K562 (cell line): ENCODE measurements around the gene RFC5. TPM values are rescaled to one million over a fixed set of nuclear protein-coding genes. Genes with fewer than 3 reads are reported as not detected.
"Not testable (repeated sequence)": the region's sequence is repeated elsewhere in the genome, so short reads cannot be mapped to it uniquely, and the experiment has no call there.

Source experiments
- ATAC-seq: fragments of 200-7000 bp; cut with Tn5 transposase; 3 replicates; pipeline ENCODE4 v1.9.1; 2020; ENCODE audit warnings: moderate library complexity
- BruUV-seq: library from RNA; stranded (reverse); fragments of 400-500 nt; replicated peaks from 2 replicates; lab custom pipeline; 2021; lab: Mats Ljungman, UMichigan
- CTCF ChIA-PET: fragments of 300-600 bp; formaldehyde crosslinking; extraction: SDS; loops from one replicate; lab custom pipeline; 2021; ENCODE audit warnings: low intra/inter-chr PET ratio; lab: Yijun Ruan, JAX
- POLR2A ChIA-PET: fragments of 300-600, 350-650 bp; sonication (Branson Sonifier 250); formaldehyde crosslinking; extraction: SDS; loops from one replicate; lab custom pipeline; 2021; ENCODE audit warnings: antibody characterized with exemption, inconsistent platforms; lab: Yijun Ruan, JAX
- DNase-seq, 4 experiments: peaks; one replicate each; pipeline versions ENCODE4 v3.0.0 to v3.0.0-alpha.2; 2011 to 2018; ENCODE audit warnings: low spot score in 3 of 4, mixed read lengths in 3 of 4; ENCODE audit errors: extremely low read depth in 1 of 4
- FAIRE-seq: peaks from 2 replicates; lab custom pipeline; 2011; peaks lifted over from hg19 to GRCh38; lab: Jason Lieb, UNC
- H2AFZ ChIP-seq: 2 replicates; pipeline ENCODE4 v1.6.0; 2011; ENCODE audit warnings: low read depth, low read length, control low read depth, inconsistent platforms
- H3K27ac ChIP-seq: fragments of 200-600 bp; 3 replicates; pipeline ENCODE4 v1.8.0; 2011; ENCODE audit warnings: low read depth, mild to moderate bottlenecking, control low read depth, inconsistent platforms, low read length, moderate library complexity, mixed read lengths; ENCODE audit errors: extremely low read depth
- H3K27me3 ChIP-seq, 2 experiments: fragments of 300-600 bp in 1 of 2; 2 replicates in 1 of 2; 3 replicates in 1 of 2; pipeline versions ENCODE4 v1.6.0 to v1.8.0; 2011; ENCODE audit warnings: inconsistent platforms in 2 of 2, low read length in 2 of 2, mild to moderate bottlenecking in 1 of 2, mixed read lengths in 1 of 2, moderate library complexity in 1 of 2; ENCODE audit not compliant: control insufficient read depth in 2 of 2, insufficient read depth in 2 of 2
- H3K36me3 ChIP-seq: fragments of 300-600 bp; 3 replicates; pipeline ENCODE4 v1.8.0; 2011; ENCODE audit warnings: mild to moderate bottlenecking, low read length, inconsistent platforms; ENCODE audit not compliant: control insufficient read depth, insufficient read depth
- H3K4me1 ChIP-seq, 2 experiments: fragments of 200-600 bp in 1 of 2; replicated peaks in 1 of 2; 2 replicates in 1 of 2; 3 replicates in 1 of 2; pipeline versions ENCODE4 v1.5.1 to v1.8.0; 2011; ENCODE audit warnings: inconsistent platforms in 2 of 2, low read length in 2 of 2, mild to moderate bottlenecking in 1 of 2, mixed read lengths in 1 of 2, moderate library complexity in 1 of 2; ENCODE audit not compliant: control insufficient read depth in 2 of 2, insufficient read depth in 2 of 2
- H3K4me2 ChIP-seq: 2 replicates; pipeline ENCODE4 v1.6.1; 2011; ENCODE audit warnings: low read length, control low read depth, inconsistent platforms, mixed read lengths; ENCODE audit not compliant: insufficient read depth
- H3K4me3 ChIP-seq: fragments of 200-600 bp; sonication (generic), shearing (Covaris generic); 2 replicates; pipeline ENCODE4 v1.5.1; 2016; ENCODE audit warnings: control low read depth, inconsistent platforms
- H3K79me2 ChIP-seq: fragments of 200-600 bp; 3 replicates; pipeline ENCODE4 v1.8.0; 2011; ENCODE audit warnings: low read length, inconsistent platforms; ENCODE audit not compliant: control insufficient read depth, insufficient read depth
- H3K9ac ChIP-seq, 2 experiments: 2 replicates each; pipeline versions ENCODE4 v1.6.0 to v1.6.1; 2011; ENCODE audit warnings: low read depth in 2 of 2, low read length in 2 of 2, control low read depth in 1 of 2, inconsistent platforms in 1 of 2, mild to moderate bottlenecking in 1 of 2, mixed read lengths in 1 of 2; ENCODE audit not compliant: insufficient read depth in 1 of 2
- H3K9me1 ChIP-seq: one replicate; pipeline ENCODE4 v1.6.0; 2011; ENCODE audit warnings: inconsistent platforms, mild to moderate bottlenecking, low read length, moderate library complexity; ENCODE audit not compliant: control insufficient read depth, insufficient read depth
- H3K9me3 ChIP-seq: replicated peaks from 2 replicates; pipeline ENCODE4 v1.5.1; 2011; ENCODE audit warnings: low read depth, low read length, inconsistent platforms; ENCODE audit not compliant: control insufficient read depth, insufficient read depth
- H4K20me1 ChIP-seq: replicated peaks from 2 replicates; pipeline ENCODE4 v1.6.1; 2011; ENCODE audit warnings: low read length, inconsistent platforms, mixed read lengths; ENCODE audit not compliant: control insufficient read depth, insufficient read depth
- ARID1B ChIP-seq: fragments of 450-650 bp; IDR thresholded peaks from 2 replicates; pipeline ENCODE4 v1.6.1; 2016; ENCODE audit warnings: antibody characterized with exemption, mild to moderate bottlenecking, inconsistent platforms
- CBFA2T3 ChIP-seq: fragments of 450-650 bp; IDR thresholded peaks from 2 replicates; pipeline ENCODE4 v1.6.1; 2017
- CEBPB ChIP-seq: fragments of 450-650 bp; IDR thresholded peaks from 2 replicates; pipeline ENCODE4 v1.6.1; 2016; ENCODE audit warnings: missing genetic modification characterization, missing compliant biosample characterization
- DPF2 ChIP-seq: fragments of 450-650 bp; IDR thresholded peaks from 2 replicates; pipeline ENCODE4 v1.6.1; 2016
- FOXK2 ChIP-seq, 2 experiments: fragments of 450-650 bp; IDR thresholded peaks in 1 of 2; conservative IDR thresholded peaks in 1 of 2; 2 replicates each; pipeline ENCODE4 v1.6.1; 2016; ENCODE audit warnings: low read depth in 2 of 2, mild to moderate bottlenecking in 1 of 2
- GATA2 ChIP-seq: sonication (generic); formaldehyde crosslinking; IDR thresholded peaks from 2 replicates; pipeline ENCODE4 v1.4.0; 2020; ENCODE audit warnings: mild to moderate bottlenecking, missing genetic modification reagents
- HDAC1 ChIP-seq, 2 experiments: fragments of 450-650 bp; IDR thresholded peaks; 2 replicates each; pipeline ENCODE4 v1.6.1; 2016 to 2017; ENCODE audit warnings: inconsistent platforms in 1 of 2, mild to moderate bottlenecking in 1 of 2, moderate library complexity in 1 of 2
- JUND ChIP-seq, 2 experiments: IDR thresholded peaks; 2 replicates in 1 of 2; 3 replicates in 1 of 2; pipeline ENCODE4 v1.6.1; 2011; ENCODE audit warnings: borderline replicate concordance in 2 of 2, low read depth in 2 of 2, low read length in 2 of 2, improper control_type of control experiment in 1 of 2, missing biosample characterization in 1 of 2, missing genetic modification characterization in 1 of 2, missing genetic modification reagents in 1 of 2
- MLLT1 ChIP-seq, 2 experiments: fragments of 450-650 bp; IDR thresholded peaks; 2 replicates each; pipeline ENCODE4 v1.6.1; 2016
- NCOA1 ChIP-seq: fragments of 450-650 bp; IDR thresholded peaks from 2 replicates; pipeline ENCODE4 v1.6.1; 2016; ENCODE audit warnings: low read depth
- NCOR1 ChIP-seq: fragments of 450-650 bp; IDR thresholded peaks from 2 replicates; pipeline ENCODE4 v1.6.1; 2016; ENCODE audit warnings: mild to moderate bottlenecking, moderate library complexity
- PRDM10 ChIP-seq: fragments of 450-650 bp; IDR thresholded peaks from 2 replicates; pipeline ENCODE4 v1.6.1; 2018; ENCODE audit not compliant: partially characterized antibody
- SMARCA4 ChIP-seq: fragments of 450-650 bp; IDR thresholded peaks from 2 replicates; pipeline ENCODE4 v1.6.1; 2016
- SMARCC2 ChIP-seq: fragments of 450-650 bp; IDR thresholded peaks from 2 replicates; pipeline ENCODE4 v1.6.1; 2017; ENCODE audit warnings: antibody characterized with exemption, moderate library complexity, mild to moderate bottlenecking, low read depth
- SMARCE1 ChIP-seq: fragments of 450-650 bp; IDR thresholded peaks from 2 replicates; pipeline ENCODE4 v1.7.1; 2016; ENCODE audit warnings: mild to moderate bottlenecking
- SOX6 ChIP-seq: fragments of 450-650 bp; IDR thresholded peaks from 2 replicates; pipeline ENCODE4 v1.6.1; 2014; ENCODE audit warnings: mild to moderate bottlenecking
- TEAD4 ChIP-seq, 2 experiments: sonication (generic) in 1 of 2; formaldehyde crosslinking in 1 of 2; IDR thresholded peaks; 2 replicates each; pipeline versions ENCODE4 v1.6.1 to v1.8.0; 2012 to 2022; ENCODE audit warnings: borderline replicate concordance in 1 of 2, inconsistent platforms in 1 of 2, low read length in 1 of 2, mild to moderate bottlenecking in 1 of 2, missing genetic modification reagents in 1 of 2
- ZNF316 ChIP-seq: fragments of 450-650 bp; IDR thresholded peaks from 2 replicates; pipeline ENCODE4 v1.6.1; 2016
- WGBS: fragments of 100-300 bp; shearing (Covaris generic); methylation state at CpG from one replicate; pipeline ENCODE4 v1.1.6; 2016; ENCODE audit warnings: low coverage, mixed read lengths; ENCODE audit not compliant: insufficient coverage; ENCODE audit errors: missing lambda C conversion rate; 5-methylcytosine and 5-hydroxymethylcytosine counted together
- in situ Hi-C: fragments of 300-500 bp; cut with MboI; formaldehyde crosslinking; loops from 4 replicates; pipeline ENCODE4 v1.15.0; 2018; ENCODE audit warnings: inconsistent platforms, mixed read lengths
- intact Hi-C: fragments of 100-400 bp; cut with micrococcal nuclease; formaldehyde crosslinking; loops from 2 replicates; pipeline ENCODE4 v1.14.2; 2022
- polyA plus RNA-seq, 8 experiments: library from polyadenylated mRNA; depleted of rRNA in 4 of 8; stranded (reverse) in 5 of 8; unstranded in 3 of 8; fragments of >200 nt; fragmentation: Nextera tagmentation in 2 of 8; fragmentation: Illumina TruSeq in 1 of 8; extraction: Ambion mirVana in 2 of 8; extraction: Trizol in 1 of 8; gene quantifications; 2 replicates each; pipeline versions ENCODE4 v1.2.1 to v1.2.3, GENCODE V29; 2011 to 2014; ENCODE audit warnings: inconsistent platforms in 1 of 8, missing spikeins in 1 of 8
- total RNA-seq, 7 experiments: library from RNA; depleted of rRNA in 6 of 7; stranded (reverse); fragments of >200 nt in 6 of 7; fragmentation: Illumina TruSeq in 2 of 7; extraction: Trizol in 2 of 7; gene quantifications; 2 replicates each; pipeline versions ENCODE4 v1.2.1 to v1.2.3, GENCODE V29; 2011 to 2021; ENCODE audit warnings: low replicate concordance in 1 of 7

RFC5 gene
- total and polyA plus RNA-seq, 9 of the 15 experiments (the other 6 are each of a cell fraction or from before 2014, with no cell fraction given) = 61.8 to 189 (median 92.9) TPM

- H3K9me1 ChIP-seq; CTCF ChIA-PET; H4K20me1 ChIP-seq; H3K9me3 ChIP-seq; H3K4me3 ChIP-seq; in situ Hi-C loops; intact Hi-C loops; H2AFZ ChIP-seq; BruUV-seq; H3K9ac ChIP-seq; H3K27me3 ChIP-seq; TF ChIP-seq JUND (tag; IDR thresholded peaks at IDR 0.05; ENCODE audit: borderline replicate concordance, low read depth, low read length); TEAD4 (CRISPR knock-in tag; IDR thresholded peaks at IDR 0.05; ENCODE audit: borderline replicate concordance): not testable (repeated sequence)
- peaks cover 0 to 19% of the 10 kb centered on the region in 2 experiments; a peak in 4 of 5 replicates for H3K4me1 ChIP-seq
- FAIRE-seq (peak; percentile 83), DNase-seq (peak in 2 of 4 experiments; percentile 21 to 60), ATAC-seq (peak; percentile 61)
- 0 out of 2 replicates have a peak overlapping the region, but pooled peaks have one; percentile 35 for H3K4me2 ChIP-seq
- peaks cover 92% of the 10 kb centered on the region for H3K36me3 ChIP-seq
- H3K79me2 ChIP-seq = peaks cover 35% of the 10 kb centered on the region
- peak overlapping the region; percentile 63; the same call in 2 of the 3 replicates for H3K27ac ChIP-seq
- POLR2A ChIA-PET = interaction anchor here (1.0 to 2.0 kb wide), 3 partner anchors 10 to 15 kb away, joined by 3 to 7 read pairs (median 5); no protein-coding TSS in a partner anchor
- 64% methylated on average over 13 of the region's 13 CpGs for WGBS
- peak; percentile 55 for TF ChIP-seq PRDM10
- 0 out of 2 replicates have a peak, but pooled peaks have one; percentile 12 for TF ChIP-seq JUND (IDR thresholded peaks at IDR 0.05; ENCODE audit: borderline replicate concordance, low read depth, low read length)
- TF ChIP-seq SOX6 = peak; percentile 73; the same call in 1 of the 2 replicates
- TF ChIP-seq HDAC1 (IDR thresholded peaks at IDR 0.05) = peak in 1 of 2 experiments; percentile 35; a peak in 2 of 4 replicates
- TF ChIP-seq GATA2 (CRISPR knock-in tag) = peak; percentile 60; the same call in 1 of the 2 replicates
- TF ChIP-seq MLLT1 (IDR thresholded peaks at IDR 0.05) = 0 out of 4 replicates have a peak, but pooled peaks of 1 of the 2 experiments have one; percentile 2
- TF ChIP-seq TEAD4 (IDR thresholded peaks at IDR 0.05; ENCODE audit: low read length) = peak; percentile 58; the same call in 1 of the 2 replicates
- peak; percentile 68 for TF ChIP-seq CEBPB (tag)
- peak; percentile 84 for TF ChIP-seq DPF2
- TF ChIP-seq SMARCE1 = peak; percentile 38; the same call in 1 of the 2 replicates
- TF ChIP-seq CBFA2T3 = peak; percentile 86
- peak; percentile 73 for TF ChIP-seq NCOR1
- TF ChIP-seq FOXK2 (conservative IDR thresholded peaks at IDR 0.05 in 1 of 2, IDR thresholded peaks at IDR 0.05 in 1 of 2; ENCODE audit: low read depth in 2 of 2) = 0 out of 4 replicates have a peak, but pooled peaks of 1 of the 2 experiments have one; percentile 28
- peak; percentile 93 for TF ChIP-seq ARID1B
- peak; percentile 45; the same call in 1 of the 2 replicates for TF ChIP-seq NCOA1
- peak; percentile 31; the same call in 1 of the 2 replicates for TF ChIP-seq SMARCC2
- TF ChIP-seq ZNF316 = peak; percentile 21; the same call in 1 of the 2 replicates
- TF ChIP-seq SMARCA4 = peak; percentile 76
These were observed 5.7 kb downstream of the RFC5 start for GRCh38 chr12:118022097-118022727.
